ENCODE measurements around the gene LITAFD.
A peak's percentile ranks its signal among the peaks of the same experiment; 100 is the strongest.
"Not testable (repeated sequence)": the region's sequence is repeated elsewhere in the genome, so short reads cannot be mapped to it uniquely, and the experiment has no call there.

LITAFD gene

GRCh38 chr16:8894736-8895334 is 12.7 kb downstream of the LITAFD start:
- no peak for DNase-seq

GRCh38 chr16:8898660-8899318 is 16.6 kb downstream of the LITAFD start:
- no peak for DNase-seq

- DNase-seq, result no peak
These were observed 17.7 kb downstream of the LITAFD start for GRCh38 chr16:8899709-8900317.

GRCh38 chr16:8900343-8900742 is 18.2 kb downstream of the LITAFD start:
- no peak for DNase-seq

GRCh38 chr16:8901320-8901861 is 19.2 kb downstream of the LITAFD start:
- DNase-seq, result no peak

- no peak for DNase-seq
These were observed 20.9 kb downstream of the LITAFD start for GRCh38 chr16:8903004-8903403.

- DNase-seq, result no peak
These were observed 21.9 kb downstream of the LITAFD start for GRCh38 chr16:8904018-8904430.

GRCh38 chr16:8905168-8905762 is 23.1 kb downstream of the LITAFD start:
- DNase-seq, result no peak

GRCh38 chr16:8905795-8906591 is 23.8 kb downstream of the LITAFD start:
- DNase-seq, result no peak

GRCh38 chr16:8907096-8907495 is 24.9 kb downstream of the LITAFD start:
- no peak for DNase-seq

- no peak for DNase-seq
These were observed 26.8 kb downstream of the LITAFD start for GRCh38 chr16:8908810-8909468.

- DNase-seq, result no peak
These were observed 28.7 kb downstream of the LITAFD start for GRCh38 chr16:8910811-8911210.

GRCh38 chr16:8912793-8913192 is 30.6 kb downstream of the LITAFD start:
- DNase-seq, result no peak

- no peak for DNase-seq
These were observed 31.9 kb downstream of the LITAFD start for GRCh38 chr16:8914098-8914497.

GRCh38 chr16:8915722-8916301 is 33.7 kb downstream of the LITAFD start:
- no peak for DNase-seq

GRCh38 chr16:8916541-8917225 is 34.5 kb downstream of the LITAFD start:
- no peak for DNase-seq

GRCh38 chr16:8917336-8917735 is 35.2 kb downstream of the LITAFD start:
- DNase-seq, result not testable (repeated sequence)

- DNase-seq, result no peak
These were observed 37.2 kb downstream of the LITAFD start for GRCh38 chr16:8919089-8919933.

GRCh38 chr16:8919934-8920462 is 37.8 kb downstream of the LITAFD start:
- DNase-seq, result peak; percentile 16
